PFSK-1 (cell line): ENCODE data around the gene BCL11B.

Experiments
- POLR2AphosphoS5 ChIP-seq: IDR thresholded peaks from 2 replicates; pipeline ENCODE4 v1.6.1; 2012; ENCODE audit warnings: low read depth, mild to moderate bottlenecking, control low read depth, low read length, moderate library complexity
- SIN3A ChIP-seq: IDR thresholded peaks from 2 replicates; pipeline ENCODE4 v1.6.1; 2012; ENCODE audit warnings: mild to moderate bottlenecking, low read length, moderate library complexity, borderline replicate concordance; ENCODE audit not compliant: insufficient read depth
- TAF1 ChIP-seq: IDR thresholded peaks from 2 replicates; pipeline ENCODE4 v1.6.1; 2012; ENCODE audit warnings: low read length, control low read depth, borderline replicate concordance; ENCODE audit not compliant: insufficient read depth
- TF ChIP-seq, protein P1 (sequence below), 2 experiments: IDR thresholded peaks; 2 replicates each; pipeline versions ENCODE4 v1.6.1 to v1.8.0; 2011 to 2012; ENCODE audit warnings: low read depth in 2 of 2, low read length in 2 of 2, control low read depth in 1 of 2, inconsistent platforms in 1 of 2, mild to moderate bottlenecking in 1 of 2, moderate library complexity in 1 of 2; ENCODE audit not compliant: insufficient read depth in 1 of 2

DNA sequence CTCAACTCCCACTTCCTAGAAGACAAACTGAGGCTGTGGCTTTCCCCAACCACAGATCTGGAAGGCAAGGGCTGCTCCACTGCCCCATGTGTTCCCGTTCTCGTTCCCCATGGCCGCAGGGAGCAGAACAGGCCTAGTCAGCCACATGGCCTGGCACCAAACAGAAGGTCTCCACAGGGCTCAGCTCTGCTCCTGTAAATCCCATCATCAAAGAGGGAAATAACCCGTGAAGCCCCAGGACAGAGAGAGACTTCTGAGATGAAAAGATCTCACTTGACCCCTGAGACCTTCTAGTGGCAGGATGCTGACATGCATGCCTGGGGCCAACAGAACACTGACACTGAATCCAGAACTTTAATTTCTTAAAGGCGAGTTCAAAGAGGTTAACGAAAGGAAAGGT, 68.9 kb downstream of the BCL11B start:
- TF ChIP-seq POLR2AphosphoS5 (no peak), TAF1 (no peak), SIN3A (no peak)
- TF ChIP-seq, protein P1, sequence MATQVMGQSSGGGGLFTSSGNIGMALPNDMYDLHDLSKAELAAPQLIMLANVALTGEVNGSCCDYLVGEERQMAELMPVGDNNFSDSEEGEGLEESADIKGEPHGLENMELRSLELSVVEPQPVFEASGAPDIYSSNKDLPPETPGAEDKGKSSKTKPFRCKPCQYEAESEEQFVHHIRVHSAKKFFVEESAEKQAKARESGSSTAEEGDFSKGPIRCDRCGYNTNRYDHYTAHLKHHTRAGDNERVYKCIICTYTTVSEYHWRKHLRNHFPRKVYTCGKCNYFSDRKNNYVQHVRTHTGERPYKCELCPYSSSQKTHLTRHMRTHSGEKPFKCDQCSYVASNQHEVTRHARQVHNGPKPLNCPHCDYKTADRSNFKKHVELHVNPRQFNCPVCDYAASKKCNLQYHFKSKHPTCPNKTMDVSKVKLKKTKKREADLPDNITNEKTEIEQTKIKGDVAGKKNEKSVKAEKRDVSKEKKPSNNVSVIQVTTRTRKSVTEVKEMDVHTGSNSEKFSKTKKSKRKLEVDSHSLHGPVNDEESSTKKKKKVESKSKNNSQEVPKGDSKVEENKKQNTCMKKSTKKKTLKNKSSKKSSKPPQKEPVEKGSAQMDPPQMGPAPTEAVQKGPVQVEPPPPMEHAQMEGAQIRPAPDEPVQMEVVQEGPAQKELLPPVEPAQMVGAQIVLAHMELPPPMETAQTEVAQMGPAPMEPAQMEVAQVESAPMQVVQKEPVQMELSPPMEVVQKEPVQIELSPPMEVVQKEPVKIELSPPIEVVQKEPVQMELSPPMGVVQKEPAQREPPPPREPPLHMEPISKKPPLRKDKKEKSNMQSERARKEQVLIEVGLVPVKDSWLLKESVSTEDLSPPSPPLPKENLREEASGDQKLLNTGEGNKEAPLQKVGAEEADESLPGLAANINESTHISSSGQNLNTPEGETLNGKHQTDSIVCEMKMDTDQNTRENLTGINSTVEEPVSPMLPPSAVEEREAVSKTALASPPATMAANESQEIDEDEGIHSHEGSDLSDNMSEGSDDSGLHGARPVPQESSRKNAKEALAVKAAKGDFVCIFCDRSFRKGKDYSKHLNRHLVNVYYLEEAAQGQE (IDR thresholded peaks at IDR 0.05; ENCODE audit: insufficient read depth in 1 of 2, low read depth in 2 of 2, low read length in 2 of 2) = no peak
